Measurements from ENCODE around the gene DMKN.
A peak's percentile ranks its signal among the peaks of the same experiment; 100 is the strongest.

Gene DMKN

GRCh38 chr19:35513628-35514281 lies at the start of gene DMKN:
Gene DMKN (minus strand): TSS chr19:35513649. CDS start chr19:35513475, 174 bp downstream.
- DNase-seq (ENCODE audit: low spot score), result peak; percentile 86

- DNase-seq (ENCODE audit: low spot score), result no peak
These were observed 49.3 kb upstream of the DMKN start for GRCh38 chr19:35562776-35563175.

- no peak for DNase-seq (ENCODE audit: low spot score)
These were observed 48.9 kb upstream of the DMKN start for GRCh38 chr19:35562336-35562735.

- no peak for DNase-seq (ENCODE audit: low spot score)
These were observed 48.0 kb upstream of the DMKN start for GRCh38 chr19:35561436-35561835.

- no peak for DNase-seq (ENCODE audit: low spot score)
These were observed 47.2 kb upstream of the DMKN start for GRCh38 chr19:35560677-35561076.

GRCh38 chr19:35560271-35560670 lies 46.8 kb upstream of the DMKN start:
- DNase-seq (ENCODE audit: low spot score), result no peak

- no peak for DNase-seq (ENCODE audit: low spot score)
These were observed 46.3 kb upstream of the DMKN start for GRCh38 chr19:35559781-35560180.

GRCh38 chr19:35559281-35559659 lies 45.8 kb upstream of the DMKN start:
- DNase-seq (ENCODE audit: low spot score), result no peak

GRCh38 chr19:35558400-35559280 lies 45.2 kb upstream of the DMKN start:
- DNase-seq (ENCODE audit: low spot score), result no peak

GRCh38 chr19:35557539-35558399 lies 44.3 kb upstream of the DMKN start:
- DNase-seq (ENCODE audit: low spot score), result peak; percentile 74

GRCh38 chr19:35556846-35557538 lies 43.5 kb upstream of the DMKN start:
- no peak for DNase-seq (ENCODE audit: low spot score)

- DNase-seq (ENCODE audit: low spot score), result no peak
These were observed 42.7 kb upstream of the DMKN start for GRCh38 chr19:35556025-35556590.

GRCh38 chr19:35555301-35556005 lies 42.0 kb upstream of the DMKN start:
- DNase-seq (ENCODE audit: low spot score), result peak; percentile 40

GRCh38 chr19:35554076-35554475 lies 40.6 kb upstream of the DMKN start:
- no peak for DNase-seq (ENCODE audit: low spot score)

GRCh38 chr19:35553385-35554000 lies 40.0 kb upstream of the DMKN start:
- no peak for DNase-seq (ENCODE audit: low spot score)

- no peak for DNase-seq (ENCODE audit: low spot score)
These were observed 39.3 kb upstream of the DMKN start for GRCh38 chr19:35552534-35553384.

- no peak for DNase-seq (ENCODE audit: low spot score)
These were observed 37.8 kb upstream of the DMKN start for GRCh38 chr19:35551091-35551810.

GRCh38 chr19:35549879-35550523 lies 36.6 kb upstream of the DMKN start:
- DNase-seq (ENCODE audit: low spot score), result no peak
